B cell (primary cell): ENCODE data around the gene TRIM54. TPM values are rescaled to one million over a fixed set of nuclear protein-coding genes. Genes with fewer than 3 reads are reported as not detected.

Source experiments
- ATAC-seq: fragments of 200-7000 bp; cut with Tn5 transposase; one replicate; pipeline ENCODE4 v1.10.0; 2021; ENCODE audit warnings: low read depth, mild to moderate bottlenecking, moderate number of reproducible peaks, moderate library complexity
- CTCF ChIA-PET: fragments of 350-600 bp; sonication (Branson Sonifier 250); formaldehyde crosslinking; loops from one replicate; lab custom pipeline; 2021; ENCODE audit warnings: antibody characterized with exemption, inconsistent platforms; lab: Charles Lee
- POLR2A ChIA-PET: fragments of 350-600 bp; sonication (Branson Sonifier 250); formaldehyde crosslinking; loops from one replicate; lab custom pipeline; 2021; ENCODE audit warnings: antibody characterized with exemption; lab: Charles Lee
- DNase-seq: peaks from one replicate; pipeline ENCODE4 v3.0.0; 2013
- H2AFZ ChIP-seq: 2 replicates; pipeline ENCODE4 v1.6.1; 2012; ENCODE audit warnings: mild to moderate bottlenecking, low read depth, low read length; ENCODE audit not compliant: insufficient read depth, poor library complexity, severe bottlenecking
- H3K27ac ChIP-seq, 2 donors: 1 replicate in 1 of 2; 2 replicates in 1 of 2; pipeline ENCODE4 v1.5.1; 2012 to 2013; ENCODE audit warnings: low read length in 2 of 2, mild to moderate bottlenecking in 2 of 2, moderate library complexity in 1 of 2
- H3K27me3 ChIP-seq, 4 experiments: fragments of 200-600 bp in 1 of 4; sonication (generic) in 1 of 4; replicated peaks in 1 of 4; 1 replicate in 2 of 4; 2 replicates in 2 of 4; pipeline versions ENCODE4 v1.6.1 to v1.7.0; 2013 to 2016; ENCODE audit warnings: low read length in 3 of 4, mild to moderate bottlenecking in 2 of 4, mixed read lengths in 1 of 4, moderate library complexity in 1 of 4; ENCODE audit not compliant: insufficient read depth in 4 of 4, control insufficient read depth in 3 of 4; ENCODE audit errors: control extremely low read depth in 1 of 4
- H3K36me3 ChIP-seq, 2 experiments: replicated peaks in 1 of 2; 1 replicate in 1 of 2; 2 replicates in 1 of 2; pipeline versions ENCODE4 v1.6.1 to v1.7.1; 2013; ENCODE audit warnings: low read length in 1 of 2; ENCODE audit not compliant: insufficient read depth in 2 of 2, control insufficient read depth in 1 of 2; ENCODE audit errors: control extremely low read depth in 1 of 2, extremely low read depth in 1 of 2
- H3K4me1 ChIP-seq, 2 donors: fragments of 200-600 bp in 1 of 2; sonication (generic) in 1 of 2; 1 replicate in 1 of 2; 2 replicates in 1 of 2; pipeline versions ENCODE4 v1.5.1 to v1.6.1; 2013 to 2017; ENCODE audit warnings: low read length in 2 of 2; ENCODE audit not compliant: control insufficient read depth in 2 of 2, insufficient read depth in 2 of 2
- H3K4me2 ChIP-seq: replicated peaks from 2 replicates; pipeline ENCODE3; 2012; ENCODE audit warnings: mild to moderate bottlenecking, low read depth, low read length; ENCODE audit not compliant: poor library complexity, severe bottlenecking
- H3K4me3 ChIP-seq, 5 experiments: fragments of 200-600 bp in 1 of 5; sonication (generic) in 1 of 5; 1 replicate in 3 of 5; 2 replicates in 2 of 5; pipeline versions ENCODE4 v1.5.1 to v1.7.0; 2011 to 2016; ENCODE audit warnings: low read length in 4 of 5, mild to moderate bottlenecking in 4 of 5, low read depth in 2 of 5, control low read depth in 1 of 5, moderate library complexity in 1 of 5; ENCODE audit not compliant: insufficient read depth in 1 of 5; ENCODE audit errors: control extremely low read depth in 1 of 5, extremely low read depth in 1 of 5
- H3K79me2 ChIP-seq: fragments of 200-600 bp; sonication (generic); one replicate; pipeline ENCODE4 v1.6.0; 2016; ENCODE audit warnings: low read length; ENCODE audit not compliant: control insufficient read depth, insufficient read depth
- H3K9ac ChIP-seq: fragments of 200-600 bp; sonication (generic); 2 replicates; pipeline ENCODE4 v1.6.1; 2017; ENCODE audit warnings: mild to moderate bottlenecking, low read length, moderate library complexity
- H3K9me3 ChIP-seq, 3 donors: one replicate each; pipeline versions ENCODE4 v1.6.1 to v1.7.1; 2013; ENCODE audit warnings: low read length in 2 of 3; ENCODE audit not compliant: control insufficient read depth in 2 of 3, insufficient read depth in 1 of 3; ENCODE audit errors: control extremely low read depth in 1 of 3
- H4K20me1 ChIP-seq: 2 replicates; pipeline ENCODE4 v1.6.0; 2012; ENCODE audit warnings: mild to moderate bottlenecking, low read length; ENCODE audit not compliant: insufficient read depth, control insufficient read depth, poor library complexity, severe bottlenecking
- H3K27ac Mint-ChIP-seq: one replicate; pipeline ENCODE4 v1.8.0; 2021; ENCODE audit warnings: mixed read lengths
- H3K27me3 Mint-ChIP-seq: one replicate; pipeline ENCODE4 v1.8.0; 2021; ENCODE audit warnings: mixed read lengths
- H3K4me1 Mint-ChIP-seq: one replicate; pipeline ENCODE4 v1.8.0; 2021; ENCODE audit warnings: mixed read lengths
- H3K4me3 Mint-ChIP-seq: one replicate; pipeline ENCODE4 v1.8.0; 2021; ENCODE audit warnings: mixed read lengths
- H3K9me3 Mint-ChIP-seq: one replicate; pipeline ENCODE4 v1.8.0; 2022; ENCODE audit warnings: mixed read lengths; ENCODE audit not compliant: insufficient read depth
- CTCF ChIP-seq: fragments of 200-600 bp; IDR thresholded peaks from one replicate; pipeline ENCODE4 v1.8.0; 2022; ENCODE audit warnings: antibody characterized with exemption, mild to moderate bottlenecking
- EZH2 ChIP-seq: IDR thresholded peaks from 2 replicates; pipeline ENCODE4 v1.6.1; 2012; ENCODE audit warnings: borderline replicate concordance, low read depth, mild to moderate bottlenecking, moderate library complexity, low read length; ENCODE audit not compliant: insufficient read depth, poor library complexity, severe bottlenecking
- WGBS: methylation state at CpG from one replicate; pipeline ENCODE4 v1.1.5; 2013; ENCODE audit warnings: missing lambda C conversion rate; ENCODE audit not compliant: insufficient coverage; 5-methylcytosine and 5-hydroxymethylcytosine counted together
- intact Hi-C: fragments of 100-400 bp; cut with micrococcal nuclease; formaldehyde crosslinking; loops from one replicate; pipeline ENCODE4 v1.10.0; 2022
- polyA plus RNA-seq: library from polyadenylated mRNA; depleted of rRNA; stranded (reverse); fragments of >200 nt; gene quantifications from 2 replicates; pipeline ENCODE4 v1.2.3, GENCODE V29; 2012
- total RNA-seq, 2 donors: library from RNA; stranded (reverse); fragments of 120-200 nt in 1 of 2; gene quantifications; 1 replicate in 1 of 2; 2 replicates in 1 of 2; pipeline versions ENCODE4 v1.2.3 to v1.2.4, GENCODE V29; 2013 to 2022

Gene TRIM54
- total and polyA plus RNA-seq, 2 donors (not counting 1 experiment from before 2014, with no cell fraction given) = not detected

- POLR2A ChIA-PET = no interaction called here
- H3K27ac Mint-ChIP-seq = no peak overlapping the region
- H3K4me1 Mint-ChIP-seq = no peaks in the 10 kb centered on the region
- no peak overlapping the region for H3K4me3 Mint-ChIP-seq
- H3K36me3 ChIP-seq = peaks cover 0 to 75% of the 10 kb centered on the region in 2 experiments
- H3K27me3 ChIP-seq = no peaks in the 10 kb centered on the region
- no peak overlapping the region for H3K4me2 ChIP-seq
- intact Hi-C loops = no loop called here
- DNase-seq (no peak), ATAC-seq (no peak)
- CTCF ChIA-PET = interaction anchor here (0.9 kb wide), 1 partner anchor 40 kb away, joined by 4 read pairs; no protein-coding TSS in a partner anchor
- TF ChIP-seq CTCF (no peak), EZH2 (no peak)
- no peaks in the 10 kb centered on the region for H3K27me3 Mint-ChIP-seq
- no peak overlapping the region for H3K4me3 ChIP-seq
- H3K4me1 ChIP-seq = no peaks in the 10 kb centered on the region
- H3K9me3 ChIP-seq = no peaks in the 10 kb centered on the region
- no peak overlapping the region for H2AFZ ChIP-seq
- H3K9ac ChIP-seq = no peak overlapping the region
- no peaks in the 10 kb centered on the region for H4K20me1 ChIP-seq
- H3K27ac ChIP-seq = no peak overlapping the region
- no peaks in the 10 kb centered on the region for H3K9me3 Mint-ChIP-seq
- WGBS = 93% methylated on average over 3 of the region's 9 CpGs
- H3K79me2 ChIP-seq = no peaks in the 10 kb centered on the region
These were observed 41.8 kb upstream of the TRIM54 start for GRCh38 chr2:27240406-27240805.

- Histone ChIP-seq H3K9ac (no peak overlapping the region), H3K4me1 (no peaks in the 10 kb centered on the region), H4K20me1 (no peaks in the 10 kb centered on the region), H2AFZ (no peak overlapping the region), H3K4me2 (no peak overlapping the region), H3K36me3 (peaks cover 0 to 64% of the 10 kb centered on the region in 2 experiments), H3K9me3 (no peaks in the 10 kb centered on the region), H3K27ac (no peak overlapping the region), H3K27me3 (no peaks in the 10 kb centered on the region), H3K4me3 (no peak overlapping the region), H3K79me2 (no peaks in the 10 kb centered on the region)
- WGBS = 78% methylated on average over 24 of the region's 24 CpGs
- H3K27me3 Mint-ChIP-seq = no peaks in the 10 kb centered on the region
- TF ChIP-seq CTCF (no peak), EZH2 (no peak)
- H3K27ac Mint-ChIP-seq = no peak overlapping the region
- ChIA-PET POLR2A (no interaction called here), CTCF (interaction anchor here (1.0 kb wide), 1 partner anchor 60 kb away, joined by 3 read pairs; no protein-coding TSS in a partner anchor)
- no peak for ATAC-seq
- intact Hi-C loops = no loop called here
- no peaks in the 10 kb centered on the region for H3K4me1 Mint-ChIP-seq
- H3K4me3 Mint-ChIP-seq = no peak overlapping the region
- H3K9me3 Mint-ChIP-seq = no peaks in the 10 kb centered on the region
- no peak for DNase-seq
These were observed 40.2 kb upstream of the TRIM54 start for GRCh38 chr2:27241761-27242613.
